IMR-90 (cell line): ENCODE data around the gene EGFL7. TPM values are rescaled to one million over a fixed set of nuclear protein-coding genes. Genes with fewer than 3 reads are reported as not detected.

ENCODE experiments used
- ATAC-seq: fragments of 200-7000 bp; cut with Tn5 transposase; 2 replicates; pipeline ENCODE4 v1.9.1; 2020; ENCODE audit warnings: low read depth, mild to moderate bottlenecking, moderate library complexity
- BruUV-seq: library from RNA; stranded (reverse); fragments of 400-500 nt; replicated peaks from 2 replicates; lab custom pipeline; 2021; lab: Mats Ljungman, UMichigan
- CTCF ChIA-PET: fragments of 300-600 bp; formaldehyde crosslinking; extraction: SDS; loops from one replicate; lab custom pipeline; 2021; ENCODE audit warnings: antibody characterized with exemption; lab: Yijun Ruan, JAX
- POLR2A ChIA-PET: fragments of 300-600 bp; sonication (Branson Sonifier 250); formaldehyde crosslinking; loops from one replicate; lab custom pipeline; 2022; ENCODE audit warnings: antibody characterized with exemption; ENCODE audit not compliant: unreplicated experiment; lab: Charles Lee
- DNase-seq: peaks from one replicate; pipeline ENCODE4 v3.0.0; 2013
- H2AFZ ChIP-seq: replicated peaks from 2 replicates; pipeline ENCODE3; 2013; ENCODE audit warnings: low read length, mild to moderate bottlenecking; ENCODE audit not compliant: poor library complexity
- H2AK5ac ChIP-seq: 2 replicates; pipeline ENCODE4 v1.6.1; 2013; ENCODE audit warnings: low read depth, low read length, inconsistent platforms
- H2AK9ac ChIP-seq: replicated peaks from 2 replicates; pipeline ENCODE3; 2013; ENCODE audit warnings: mild to moderate bottlenecking, low read depth, low read length, moderate library complexity; ENCODE audit not compliant: poor library complexity
- H2BK120ac ChIP-seq: 2 replicates; pipeline ENCODE4 v1.6.1; 2013; ENCODE audit warnings: low read depth, low read length, inconsistent platforms
- H2BK15ac ChIP-seq: 3 replicates; pipeline ENCODE4 v1.6.1; 2013; ENCODE audit warnings: low read depth, low read length, inconsistent platforms
- H2BK20ac ChIP-seq: 2 replicates; pipeline ENCODE4 v1.6.1; 2013; ENCODE audit warnings: low read depth, mild to moderate bottlenecking, inconsistent platforms, low read length, moderate library complexity
- H2BK5ac ChIP-seq: 2 replicates; pipeline ENCODE4 v1.6.1; 2013; ENCODE audit warnings: mild to moderate bottlenecking, low read depth, low read length, inconsistent platforms; ENCODE audit not compliant: poor library complexity, severe bottlenecking
- H3K14ac ChIP-seq: replicated peaks from 2 replicates; pipeline ENCODE4 v1.6.1; 2013; ENCODE audit warnings: low read depth, low read length, inconsistent platforms
- H3K18ac ChIP-seq: 2 replicates; pipeline ENCODE4 v1.6.1; 2013; ENCODE audit warnings: low read depth, low read length, control low read depth
- H3K23ac ChIP-seq: 2 replicates; pipeline ENCODE4 v1.6.1; 2013; ENCODE audit warnings: low read depth, low read length, inconsistent platforms
- H3K27ac ChIP-seq: 2 replicates; pipeline ENCODE4 v1.5.1; 2013; ENCODE audit warnings: mild to moderate bottlenecking, control low read depth, low read length; ENCODE audit not compliant: insufficient read depth
- H3K27me3 ChIP-seq: 2 replicates; pipeline ENCODE4 v1.6.1; 2013; ENCODE audit warnings: low read length; ENCODE audit not compliant: control insufficient read depth, insufficient read depth
- H3K36me3 ChIP-seq: 2 replicates; pipeline ENCODE4 v1.6.1; 2013; ENCODE audit warnings: low read length, mixed read lengths; ENCODE audit not compliant: control insufficient read depth, insufficient read depth
- H3K4ac ChIP-seq: 2 replicates; pipeline ENCODE4 v1.6.1; 2013; ENCODE audit warnings: low read depth, low read length, inconsistent platforms
- H3K4me1 ChIP-seq: 2 replicates; pipeline ENCODE4 v1.6.1; 2013; ENCODE audit warnings: low read length, mixed read lengths; ENCODE audit not compliant: control insufficient read depth, insufficient read depth
- H3K4me2 ChIP-seq: 2 replicates; pipeline ENCODE4 v1.6.1; 2013; ENCODE audit warnings: low read depth, mild to moderate bottlenecking, control low read depth, low read length, moderate library complexity
- H3K4me3 ChIP-seq: 2 replicates; pipeline ENCODE4 v1.5.1; 2013; ENCODE audit warnings: low read depth, mild to moderate bottlenecking, control low read depth, low read length, moderate library complexity; ENCODE audit not compliant: insufficient read depth
- H3K56ac ChIP-seq: 2 replicates; pipeline ENCODE4 v1.6.1; 2013; ENCODE audit warnings: low read length, inconsistent platforms; ENCODE audit not compliant: insufficient read depth; ENCODE audit errors: extremely low read depth
- H3K79me1 ChIP-seq, 2 experiments: 2 replicates each; pipeline ENCODE4 v1.6.1; 2013; ENCODE audit warnings: low read length in 2 of 2, inconsistent platforms in 1 of 2, low read depth in 1 of 2
- H3K9ac ChIP-seq: 2 replicates; pipeline ENCODE4 v1.6.1; 2013; ENCODE audit warnings: low read depth, low read length, control low read depth
- H3K9me1 ChIP-seq: 2 replicates; pipeline ENCODE4 v1.6.1; 2013; ENCODE audit warnings: low read length, inconsistent platforms; ENCODE audit not compliant: insufficient read depth
- H3K9me3 ChIP-seq: 2 replicates; pipeline ENCODE4 v1.6.1; 2013; ENCODE audit warnings: low read length; ENCODE audit not compliant: control insufficient read depth, insufficient read depth
- H4K20me1 ChIP-seq: 2 replicates; pipeline ENCODE4 v1.6.1; 2013; ENCODE audit warnings: low read length, inconsistent platforms; ENCODE audit not compliant: insufficient read depth
- H4K5ac ChIP-seq: 2 replicates; pipeline ENCODE4 v1.6.1; 2013; ENCODE audit warnings: mild to moderate bottlenecking, low read depth, low read length, control low read depth
- H4K8ac ChIP-seq, 2 experiments: 2 replicates each; pipeline ENCODE4 v1.6.1; 2013; ENCODE audit warnings: low read depth in 2 of 2, low read length in 2 of 2, control low read depth in 1 of 2, inconsistent platforms in 1 of 2
- H4K91ac ChIP-seq: 2 replicates; pipeline ENCODE4 v1.6.1; 2013; ENCODE audit warnings: low read depth, low read length, inconsistent platforms; ENCODE audit not compliant: insufficient read depth
- BHLHE40 ChIP-seq: fragments of 150-350 bp; IDR thresholded peaks from 2 replicates; pipeline ENCODE4 v1.6.1; 2016; ENCODE audit warnings: mild to moderate bottlenecking, low read depth, low read length
- CEBPB ChIP-seq: IDR thresholded peaks from 2 replicates; pipeline ENCODE4 v1.6.1; 2012; ENCODE audit warnings: low read depth, low read length, improper control_type of control experiment
- CHD1 ChIP-seq: IDR thresholded peaks from 2 replicates; pipeline ENCODE4 v1.6.1; 2012; ENCODE audit warnings: low read depth, low read length, improper control_type of control experiment
- CTCF ChIP-seq: conservative IDR thresholded peaks from 2 replicates; pipeline ENCODE4 v1.5.1; 2012; ENCODE audit warnings: mild to moderate bottlenecking, low read depth, low read length, improper control_type of control experiment
- FOS ChIP-seq: fragments of 150-350 bp; IDR thresholded peaks from 2 replicates; pipeline ENCODE4 v1.6.1; 2016; ENCODE audit warnings: low read depth, low read length
- MAFK ChIP-seq: IDR thresholded peaks from 2 replicates; pipeline ENCODE4 v1.6.1; 2012; ENCODE audit warnings: low read depth, low read length, improper control_type of control experiment
- MAZ ChIP-seq: IDR thresholded peaks from 2 replicates; pipeline ENCODE4 v1.6.1; 2012; ENCODE audit warnings: low read depth, mild to moderate bottlenecking, low read length, improper control_type of control experiment, moderate library complexity, borderline replicate concordance
- MXI1 ChIP-seq: IDR thresholded peaks from 2 replicates; pipeline ENCODE4 v1.6.1; 2012; ENCODE audit warnings: low read depth, mild to moderate bottlenecking, low read length, moderate library complexity, borderline replicate concordance
- NFE2L2 ChIP-seq: fragments of 150-350 bp; IDR thresholded peaks from 2 replicates; pipeline ENCODE4 v1.6.1; 2016; ENCODE audit warnings: low read depth, mild to moderate bottlenecking, low read length
- POLR2A ChIP-seq: IDR thresholded peaks from 2 replicates; pipeline ENCODE4 v1.6.1; 2012; ENCODE audit warnings: mild to moderate bottlenecking, low read depth, low read length
- RAD21 ChIP-seq: IDR thresholded peaks from 2 replicates; pipeline ENCODE4 v1.6.1; 2012; ENCODE audit warnings: low read length, improper control_type of control experiment
- RFX5 ChIP-seq: IDR thresholded peaks from 2 replicates; pipeline ENCODE4 v1.8.0; 2012; ENCODE audit warnings: low read depth, mild to moderate bottlenecking, low read length, moderate library complexity
- SMC3 ChIP-seq: fragments of 150-350 bp; IDR thresholded peaks from 2 replicates; pipeline ENCODE4 v1.6.1; 2016; ENCODE audit warnings: low read depth, mild to moderate bottlenecking, antibody characterized with exemption, low read length, moderate library complexity
- USF2 ChIP-seq: fragments of 150-350 bp; IDR thresholded peaks from 2 replicates; pipeline ENCODE4 v1.6.1; 2017; ENCODE audit warnings: mild to moderate bottlenecking, antibody characterized with exemption, low read length, low read depth
- WGBS, 2 experiments: methylation state at CpG; one replicate each; pipeline versions ENCODE4 v1.1.5 to v1.1.7; 2013; ENCODE audit warnings: missing lambda C conversion rate in 2 of 2; ENCODE audit not compliant: insufficient read length in 1 of 2; ENCODE audit errors: extremely low coverage in 2 of 2; 5-methylcytosine and 5-hydroxymethylcytosine counted together
- dilution Hi-C: fragments of 300-500 bp; cut with HindIII; formaldehyde crosslinking; loops from one replicate; pipeline ENCODE4 v1.14.3; 2018; ENCODE audit warnings: low sequenced_read_pairs; ENCODE audit not compliant: unreplicated experiment
- in situ Hi-C: fragments of 300-500 bp; cut with MboI; formaldehyde crosslinking; loops from 3 replicates; pipeline ENCODE4 v1.14.3; 2019; ENCODE audit warnings: low sequenced_read_pairs, inconsistent platforms, mixed read lengths
- intact Hi-C: fragments of 100-400 bp; cut with micrococcal nuclease; formaldehyde crosslinking; loops from 2 replicates; pipeline ENCODE4 v1.10.0; 2022
- polyA plus RNA-seq, 3 experiments: library from polyadenylated mRNA; depleted of rRNA; stranded (reverse); fragments of >200 nt; gene quantifications; 2 replicates each; pipeline ENCODE4 v1.2.3, GENCODE V29; 2012; ENCODE audit warnings: low replicate concordance in 1 of 3
- total RNA-seq: library from RNA; depleted of rRNA; stranded (reverse); fragments of >200 nt; gene quantifications from 2 replicates; pipeline ENCODE4 v1.2.3, GENCODE V29; 2012

EGFL7 gene
- total and polyA plus RNA-seq, 2 of the 4 experiments (the other 2 are of a cell fraction), result 2.2 to 10.4 TPM

GRCh38 chr9:136615631-136616306 lies 46.9 kb upstream of the EGFL7 start (continued):
- TF ChIP-seq RFX5 (no peak), POLR2A (no peak)

- DNase-seq (no peak), ATAC-seq (no peak)
- Histone ChIP-seq H2BK20ac (peak overlapping the region; percentile 85; the same call in 1 of the 2 replicates), H3K23ac (no peak overlapping the region), H3K4me1 (peaks cover 26% of the 10 kb centered on the region), H3K4ac (peak overlapping the region; percentile 36), H4K20me1 (no peaks in the 10 kb centered on the region), H3K27me3 (no peaks in the 10 kb centered on the region), H3K9me1 (0 out of 2 replicates have a peak, but pooled peaks cover 3% of the 10 kb centered on the region), H2AK5ac (peak overlapping the region; percentile 95; the same call in 1 of the 2 replicates), H3K36me3 (no peaks in the 10 kb centered on the region), H2AFZ (peak overlapping the region; percentile 48), H2AK9ac (peak overlapping the region; percentile 98), H4K5ac (no peak overlapping the region), H4K91ac (0 out of 2 replicates have a peak overlapping the region, but pooled peaks have one; percentile 26), H3K4me3 (no peak overlapping the region), H2BK120ac (peak overlapping the region; percentile 70), H2BK5ac (peak overlapping the region; percentile 47), H3K56ac (no peak overlapping the region), H3K4me2 (no peak overlapping the region), H3K27ac (no peak overlapping the region), H4K8ac (no peak overlapping the region), H3K14ac (no peak overlapping the region), H2BK15ac (peak overlapping the region; percentile 61; the same call in 1 of the 3 replicates), H3K9me3 (no peaks in the 10 kb centered on the region), H3K79me1 (no peaks in the 10 kb centered on the region), H3K18ac (no peak overlapping the region), H3K9ac (no peak overlapping the region)
- ChIA-PET POLR2A (no interaction called here), CTCF (interaction anchor here (0.9 kb wide), 1 partner anchor 9 kb away, joined by 3 read pairs; no protein-coding TSS in a partner anchor)
- WGBS, 2 experiments, result no CpG with 5 or more reads among the region's 12 CpGs
- dilution Hi-C loops (no loop called here), in situ Hi-C loops (no loop called here), intact Hi-C loops (no loop called here)
- no TSS peak for BruUV-seq
- TF ChIP-seq FOS (no peak), CTCF (no peak), RAD21 (no peak), MAFK (no peak), CHD1 (no peak), CEBPB (no peak), USF2 (no peak), MXI1 (no peak), RFX5 (no peak), BHLHE40 (no peak), POLR2A (no peak), SMC3 (no peak), MAZ (no peak), NFE2L2 (no peak)
These were observed 46.4 kb upstream of the EGFL7 start for GRCh38 chr9:136616307-136616635.
